K562 (cell line): ENCODE measurements around the gene CD47. TPM values are rescaled to one million over a fixed set of nuclear protein-coding genes. Genes with fewer than 3 reads are reported as not detected.

ENCODE experiments used
- ATAC-seq: fragments of 200-7000 bp; cut with Tn5 transposase; 3 replicates; pipeline ENCODE4 v1.9.1; 2020; ENCODE audit warnings: moderate library complexity
- BruUV-seq: library from RNA; stranded (reverse); fragments of 400-500 nt; replicated peaks from 2 replicates; lab custom pipeline; 2021; lab: Mats Ljungman, UMichigan
- CTCF ChIA-PET: fragments of 300-600 bp; formaldehyde crosslinking; extraction: SDS; loops from one replicate; lab custom pipeline; 2021; ENCODE audit warnings: low intra/inter-chr PET ratio; lab: Yijun Ruan, JAX
- POLR2A ChIA-PET: fragments of 300-600, 350-650 bp; sonication (Branson Sonifier 250); formaldehyde crosslinking; extraction: SDS; loops from one replicate; lab custom pipeline; 2021; ENCODE audit warnings: antibody characterized with exemption, inconsistent platforms; lab: Yijun Ruan, JAX
- DNase-seq, 4 experiments: peaks; one replicate each; pipeline versions ENCODE4 v3.0.0 to v3.0.0-alpha.2; 2011 to 2018; ENCODE audit warnings: low spot score in 3 of 4, mixed read lengths in 3 of 4; ENCODE audit errors: extremely low read depth in 1 of 4
- FAIRE-seq: peaks from 2 replicates; lab custom pipeline; 2011; peaks lifted over from hg19 to GRCh38; lab: Jason Lieb, UNC
- H2AFZ ChIP-seq: 2 replicates; pipeline ENCODE4 v1.6.0; 2011; ENCODE audit warnings: low read depth, low read length, control low read depth, inconsistent platforms
- H3K27ac ChIP-seq: fragments of 200-600 bp; 3 replicates; pipeline ENCODE4 v1.8.0; 2011; ENCODE audit warnings: low read depth, mild to moderate bottlenecking, control low read depth, inconsistent platforms, low read length, moderate library complexity, mixed read lengths; ENCODE audit errors: extremely low read depth
- H3K27me3 ChIP-seq, 2 experiments: fragments of 300-600 bp in 1 of 2; 2 replicates in 1 of 2; 3 replicates in 1 of 2; pipeline versions ENCODE4 v1.6.0 to v1.8.0; 2011; ENCODE audit warnings: inconsistent platforms in 2 of 2, low read length in 2 of 2, mild to moderate bottlenecking in 1 of 2, mixed read lengths in 1 of 2, moderate library complexity in 1 of 2; ENCODE audit not compliant: control insufficient read depth in 2 of 2, insufficient read depth in 2 of 2
- H3K36me3 ChIP-seq: fragments of 300-600 bp; 3 replicates; pipeline ENCODE4 v1.8.0; 2011; ENCODE audit warnings: mild to moderate bottlenecking, low read length, inconsistent platforms; ENCODE audit not compliant: control insufficient read depth, insufficient read depth
- H3K4me1 ChIP-seq, 2 experiments: fragments of 200-600 bp in 1 of 2; replicated peaks in 1 of 2; 2 replicates in 1 of 2; 3 replicates in 1 of 2; pipeline versions ENCODE4 v1.5.1 to v1.8.0; 2011; ENCODE audit warnings: inconsistent platforms in 2 of 2, low read length in 2 of 2, mild to moderate bottlenecking in 1 of 2, mixed read lengths in 1 of 2, moderate library complexity in 1 of 2; ENCODE audit not compliant: control insufficient read depth in 2 of 2, insufficient read depth in 2 of 2
- H3K4me2 ChIP-seq: 2 replicates; pipeline ENCODE4 v1.6.1; 2011; ENCODE audit warnings: low read length, control low read depth, inconsistent platforms, mixed read lengths; ENCODE audit not compliant: insufficient read depth
- H3K4me3 ChIP-seq: fragments of 200-600 bp; sonication (generic), shearing (Covaris generic); 2 replicates; pipeline ENCODE4 v1.5.1; 2016; ENCODE audit warnings: control low read depth, inconsistent platforms
- H3K79me2 ChIP-seq: fragments of 200-600 bp; 3 replicates; pipeline ENCODE4 v1.8.0; 2011; ENCODE audit warnings: low read length, inconsistent platforms; ENCODE audit not compliant: control insufficient read depth, insufficient read depth
- H3K9ac ChIP-seq, 2 experiments: 2 replicates each; pipeline versions ENCODE4 v1.6.0 to v1.6.1; 2011; ENCODE audit warnings: low read depth in 2 of 2, low read length in 2 of 2, control low read depth in 1 of 2, inconsistent platforms in 1 of 2, mild to moderate bottlenecking in 1 of 2, mixed read lengths in 1 of 2; ENCODE audit not compliant: insufficient read depth in 1 of 2
- H3K9me1 ChIP-seq: one replicate; pipeline ENCODE4 v1.6.0; 2011; ENCODE audit warnings: inconsistent platforms, mild to moderate bottlenecking, low read length, moderate library complexity; ENCODE audit not compliant: control insufficient read depth, insufficient read depth
- H3K9me3 ChIP-seq: replicated peaks from 2 replicates; pipeline ENCODE4 v1.5.1; 2011; ENCODE audit warnings: low read depth, low read length, inconsistent platforms; ENCODE audit not compliant: control insufficient read depth, insufficient read depth
- H4K20me1 ChIP-seq: replicated peaks from 2 replicates; pipeline ENCODE4 v1.6.1; 2011; ENCODE audit warnings: low read length, inconsistent platforms, mixed read lengths; ENCODE audit not compliant: control insufficient read depth, insufficient read depth
- FOSL1 ChIP-seq: fragments of 200-800 bp; sonication (Bioruptor generic); conservative IDR thresholded peaks from 2 replicates; pipeline ENCODE4 v1.6.1; 2016; ENCODE audit warnings: missing genetic modification characterization, missing compliant biosample characterization
- HMGN3 ChIP-seq: IDR thresholded peaks from 2 replicates; pipeline ENCODE4 v1.6.1; 2011; ENCODE audit warnings: borderline replicate concordance, low read depth, mild to moderate bottlenecking, mixed read lengths, low read length; ENCODE audit not compliant: insufficient read length; ENCODE audit errors: extremely low read depth
- KDM2B ChIP-seq: fragments of 250-450 bp; sonication (Bioruptor Pico); IDR thresholded peaks from 2 replicates; pipeline ENCODE4 v1.8.0; 2021; ENCODE audit warnings: mild to moderate bottlenecking, moderate library complexity
- KLF1 ChIP-seq: fragments of 450-650 bp; IDR thresholded peaks from 2 replicates; pipeline ENCODE4 v1.6.1; 2016; ENCODE audit warnings: missing genetic modification characterization, missing compliant biosample characterization
- LARP7 ChIP-seq: fragments of 450-650 bp; IDR thresholded peaks from 2 replicates; pipeline ENCODE4 v1.6.1; 2016
- PHTF2 ChIP-seq: fragments of 250-450 bp; sonication (Bioruptor Pico); IDR thresholded peaks from 2 replicates; pipeline ENCODE4 v1.5.0; 2021; ENCODE audit warnings: mild to moderate bottlenecking
- PTRF ChIP-seq: fragments of 450-650 bp; IDR thresholded peaks from 2 replicates; pipeline ENCODE4 v1.6.1; 2016; ENCODE audit warnings: mild to moderate bottlenecking, missing genetic modification characterization, missing compliant biosample characterization
- PTTG1 ChIP-seq: fragments of 450-650 bp; IDR thresholded peaks from 2 replicates; pipeline ENCODE4 v1.6.1; 2016; ENCODE audit warnings: low read depth, mild to moderate bottlenecking, missing genetic modification characterization, missing compliant biosample characterization
- RNF219 ChIP-seq: fragments of 250-450 bp; sonication (Bioruptor Pico); IDR thresholded peaks from 2 replicates; pipeline ENCODE4 v1.5.0; 2022; ENCODE audit warnings: mild to moderate bottlenecking
- ZKSCAN8 ChIP-seq: fragments of 200-800 bp; sonication (Bioruptor generic); IDR thresholded peaks from 2 replicates; pipeline ENCODE4 v1.6.1; 2016; ENCODE audit warnings: missing genetic modification characterization, missing compliant biosample characterization
- ZNF133 ChIP-seq: fragments of 250-450 bp; sonication (Bioruptor Pico); IDR thresholded peaks from 2 replicates; pipeline ENCODE4 v1.4.0; 2020; ENCODE audit warnings: mild to moderate bottlenecking
- ZNF699 ChIP-seq: fragments of 250-450 bp; sonication (Bioruptor Pico); IDR thresholded peaks from 2 replicates; pipeline ENCODE4 v1.8.0; 2021; ENCODE audit warnings: mild to moderate bottlenecking, moderate library complexity; ENCODE audit not compliant: insufficient replicate concordance
- WGBS: fragments of 100-300 bp; shearing (Covaris generic); methylation state at CpG from one replicate; pipeline ENCODE4 v1.1.6; 2016; ENCODE audit warnings: low coverage, mixed read lengths; ENCODE audit not compliant: insufficient coverage; ENCODE audit errors: missing lambda C conversion rate; 5-methylcytosine and 5-hydroxymethylcytosine counted together
- in situ Hi-C: fragments of 300-500 bp; cut with MboI; formaldehyde crosslinking; loops from 4 replicates; pipeline ENCODE4 v1.15.0; 2018; ENCODE audit warnings: inconsistent platforms, mixed read lengths
- intact Hi-C: fragments of 100-400 bp; cut with micrococcal nuclease; formaldehyde crosslinking; loops from 2 replicates; pipeline ENCODE4 v1.14.2; 2022
- polyA plus RNA-seq, 8 experiments: library from polyadenylated mRNA; depleted of rRNA in 4 of 8; stranded (reverse) in 5 of 8; unstranded in 3 of 8; fragments of >200 nt; fragmentation: Nextera tagmentation in 2 of 8; fragmentation: Illumina TruSeq in 1 of 8; extraction: Ambion mirVana in 2 of 8; extraction: Trizol in 1 of 8; gene quantifications; 2 replicates each; pipeline versions ENCODE4 v1.2.1 to v1.2.3, GENCODE V29; 2011 to 2014; ENCODE audit warnings: inconsistent platforms in 1 of 8, missing spikeins in 1 of 8
- total RNA-seq, 7 experiments: library from RNA; depleted of rRNA in 6 of 7; stranded (reverse); fragments of >200 nt in 6 of 7; fragmentation: Illumina TruSeq in 2 of 7; extraction: Trizol in 2 of 7; gene quantifications; 2 replicates each; pipeline versions ENCODE4 v1.2.1 to v1.2.3, GENCODE V29; 2011 to 2021; ENCODE audit warnings: low replicate concordance in 1 of 7
- TF ChIP-seq, protein P1 (sequence below): sonication (generic); formaldehyde crosslinking; IDR thresholded peaks from 2 replicates; pipeline ENCODE4 v1.8.1; 2023; ENCODE audit warnings: mild to moderate bottlenecking, missing genetic modification reagents

CD47 gene
- total and polyA plus RNA-seq, 9 of the 15 experiments (the other 6 are each of a cell fraction or from before 2014, with no cell fraction given), result 10.2 to 62.6 (median 36.3) TPM

DNA sequence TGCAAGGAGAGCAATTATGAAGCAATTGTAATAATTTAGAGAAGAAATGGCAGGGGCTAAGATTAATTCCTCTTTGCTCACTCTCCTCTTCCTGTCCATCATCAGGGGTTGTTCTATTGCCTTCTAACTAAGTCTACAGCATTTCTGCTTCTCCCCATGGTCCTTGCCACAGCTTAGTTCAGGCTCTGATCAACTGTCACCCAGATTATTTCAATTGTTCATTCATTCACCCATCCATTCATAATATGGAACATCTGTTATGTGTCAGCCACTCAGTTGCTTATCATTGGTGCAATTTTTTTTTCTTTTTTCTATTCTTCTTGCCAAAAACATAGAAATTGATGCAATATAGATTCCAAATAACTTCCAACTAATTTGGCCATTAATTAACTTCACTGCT, 93.2 kb downstream of the CD47 start:
- no TSS peak for BruUV-seq
- POLR2A ChIA-PET, result no interaction called here
- H4K20me1 ChIP-seq, result no peaks in the 10 kb centered on the region
- H3K4me1 ChIP-seq, result no peaks in the 10 kb centered on the region
- H3K9me3 ChIP-seq, result no peaks in the 10 kb centered on the region
- no peaks in the 10 kb centered on the region for H3K36me3 ChIP-seq
- ATAC-seq (no peak), DNase-seq (no peak), FAIRE-seq (no peak)
- no peak overlapping the region for H2AFZ ChIP-seq
- H3K27me3 ChIP-seq, result peaks cover 0 to 4% of the 10 kb centered on the region in 2 experiments; a peak in 2 of 5 replicates
- CTCF ChIA-PET, result no interaction called here
- no peak overlapping the region for H3K27ac ChIP-seq
- H3K4me2 ChIP-seq, result no peak overlapping the region
- in situ Hi-C loops (no loop called here), intact Hi-C loops (no loop called here)
- no peak overlapping the region for H3K9ac ChIP-seq
- no peak overlapping the region for H3K4me3 ChIP-seq
- TF ChIP-seq FOSL1 (no peak), ZKSCAN8 (CRISPR knock-in tag) (no peak), RNF219 (CRISPR knock-in tag) (no peak), LARP7 (no peak)
- H3K9me1 ChIP-seq, result no peaks in the 10 kb centered on the region
- H3K79me2 ChIP-seq, result no peaks in the 10 kb centered on the region

GRCh38 chr3:107995823-107996222, 95.0 kb downstream of the CD47 start:
- DNase-seq, result no peak
- CTCF ChIA-PET, result no interaction called here
- H2AFZ ChIP-seq, result no peak overlapping the region
- TF ChIP-seq PTRF (tag) (no peak), KLF1 (no peak), HMGN3 (no peak), PHTF2 (CRISPR knock-in tag) (no peak), KDM2B (CRISPR knock-in tag) (no peak), ZNF133 (CRISPR knock-in tag) (no peak), ZNF699 (CRISPR knock-in tag) (no peak), PTTG1 (tag) (no peak)
- TF ChIP-seq, protein P1, sequence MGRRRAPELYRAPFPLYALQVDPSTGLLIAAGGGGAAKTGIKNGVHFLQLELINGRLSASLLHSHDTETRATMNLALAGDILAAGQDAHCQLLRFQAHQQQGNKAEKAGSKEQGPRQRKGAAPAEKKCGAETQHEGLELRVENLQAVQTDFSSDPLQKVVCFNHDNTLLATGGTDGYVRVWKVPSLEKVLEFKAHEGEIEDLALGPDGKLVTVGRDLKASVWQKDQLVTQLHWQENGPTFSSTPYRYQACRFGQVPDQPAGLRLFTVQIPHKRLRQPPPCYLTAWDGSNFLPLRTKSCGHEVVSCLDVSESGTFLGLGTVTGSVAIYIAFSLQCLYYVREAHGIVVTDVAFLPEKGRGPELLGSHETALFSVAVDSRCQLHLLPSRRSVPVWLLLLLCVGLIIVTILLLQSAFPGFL, result no peak
- H4K20me1 ChIP-seq, result no peaks in the 10 kb centered on the region
- WGBS, result 0% methylated on average over 4 of the region's 4 CpGs
- no peak overlapping the region for H3K27ac ChIP-seq
- H3K4me2 ChIP-seq, result no peak overlapping the region
- H3K9ac ChIP-seq, result no peak overlapping the region
- H3K4me3 ChIP-seq, result no peak overlapping the region
- POLR2A ChIA-PET, result no interaction called here
- H3K36me3 ChIP-seq, result no peaks in the 10 kb centered on the region
- in situ Hi-C loops (no loop called here), intact Hi-C loops (no loop called here)
- peaks cover 0 to 4% of the 10 kb centered on the region in 2 experiments; a peak in 1 of 5 replicates for H3K27me3 ChIP-seq
- H3K9me1 ChIP-seq, result no peaks in the 10 kb centered on the region
- ATAC-seq, result no peak
- H3K4me1 ChIP-seq, result no peaks in the 10 kb centered on the region
- no peaks in the 10 kb centered on the region for H3K9me3 ChIP-seq
- FAIRE-seq, result no peak
- no TSS peak for BruUV-seq
- no peaks in the 10 kb centered on the region for H3K79me2 ChIP-seq
